Smooth muscle cell of the brain vasculature (primary cell): ENCODE data around the gene DDC.
"Not testable (repeated sequence)": the region's sequence is repeated elsewhere in the genome, so short reads cannot be mapped to it uniquely, and the experiment has no call there.

Experiments used
- DNase-seq: peaks from one replicate; pipeline ENCODE4 v3.0.0-alpha.2; 2012; ENCODE audit warnings: low read depth, low spot score

The DDC gene

DNA sequence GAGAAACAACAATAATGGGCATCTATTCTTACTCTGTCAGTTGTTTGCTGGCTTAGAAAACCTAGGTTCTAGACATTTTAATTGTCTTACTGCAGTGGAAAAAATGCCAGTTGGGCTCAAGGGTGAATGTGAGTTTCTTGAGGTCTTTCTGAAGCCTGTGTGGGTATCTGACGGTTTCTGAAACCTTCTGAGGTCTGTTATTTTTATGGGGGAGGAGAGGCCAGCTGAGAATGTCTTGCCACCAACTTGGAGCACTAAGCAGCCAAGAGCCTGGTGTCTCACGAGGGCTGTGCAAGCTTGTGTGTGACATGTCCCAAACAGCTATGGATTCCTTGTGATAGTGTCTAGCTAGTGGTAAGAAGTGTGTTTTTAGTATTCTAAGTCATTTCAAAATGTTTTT, 24.2 kb upstream of the DDC start:
- DNase-seq: no peak

GRCh38 chr7:50588937-50589336, 23.7 kb upstream of the DDC start:
- no peak for DNase-seq

DNA sequence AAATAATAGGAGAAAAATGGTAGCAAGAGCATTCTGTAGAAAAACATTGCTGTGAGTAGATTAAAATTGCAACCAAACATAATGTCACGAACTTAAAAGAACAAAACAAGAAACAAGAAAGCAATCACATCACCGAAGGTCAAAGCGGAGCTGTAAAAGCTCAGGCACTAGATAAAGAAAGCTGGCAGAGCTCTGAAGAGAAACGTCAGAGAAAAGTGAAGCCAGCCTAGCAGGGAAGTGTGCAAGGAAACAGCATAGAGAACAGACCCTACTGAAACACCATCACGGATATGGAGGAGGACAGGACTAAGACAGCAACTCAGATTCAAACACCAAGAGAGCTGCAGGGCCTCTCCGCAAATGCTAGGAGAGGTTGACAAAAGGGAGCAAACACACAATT, 22.5 kb upstream of the DDC start:
- DNase-seq: no peak

GRCh38 chr7:50584793-50585408, 19.7 kb upstream of the DDC start:
- no peak for DNase-seq

GRCh38 chr7:50584386-50584785, 19.2 kb upstream of the DDC start:
- no peak for DNase-seq

DNA sequence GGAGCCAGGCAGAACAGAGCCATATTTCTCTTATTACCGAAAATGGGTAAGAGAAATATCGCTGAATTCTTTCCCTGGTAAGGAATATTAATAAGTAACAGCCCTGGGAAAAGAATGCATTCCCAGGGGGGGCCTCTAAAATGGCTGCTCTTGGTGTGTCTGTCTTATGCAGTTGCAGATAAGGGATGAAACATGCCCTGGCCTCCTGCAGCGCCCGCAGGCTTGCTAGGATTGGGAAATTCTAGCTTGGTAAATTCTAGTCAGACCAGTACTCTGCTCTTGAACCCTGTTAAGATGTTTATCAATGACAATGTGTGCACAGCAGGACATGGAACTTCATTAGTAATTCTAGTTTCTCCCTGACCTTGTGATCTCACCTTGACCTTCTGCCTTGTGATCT, 18.1 kb upstream of the DDC start:
- not testable (repeated sequence) for DNase-seq

DNA sequence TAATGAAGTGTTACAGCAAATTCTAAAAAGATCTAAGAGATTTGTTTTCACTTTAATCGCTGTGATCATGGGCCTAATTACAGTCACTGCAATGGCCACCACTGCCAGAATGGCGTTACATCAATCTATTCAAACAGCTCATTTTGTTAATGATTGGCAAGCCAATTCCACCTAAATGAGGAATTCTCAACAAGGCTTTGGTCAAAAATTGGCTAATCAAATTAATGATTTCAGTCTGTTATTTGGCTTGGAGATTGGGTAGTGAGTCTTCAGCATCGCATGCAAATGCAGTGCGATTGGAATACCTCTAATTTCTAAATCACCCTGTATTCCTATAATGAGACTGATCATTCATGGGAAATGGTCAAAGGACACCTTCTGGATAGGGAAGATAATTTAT, 17.1 kb upstream of the DDC start:
- not testable (repeated sequence) for DNase-seq

- DNase-seq: not testable (repeated sequence)
Observed at GRCh38 chr7:50580666-50581065, 15.5 kb upstream of the DDC start.

GRCh38 chr7:50580057-50580456, 14.9 kb upstream of the DDC start:
- no peak for DNase-seq

DNA sequence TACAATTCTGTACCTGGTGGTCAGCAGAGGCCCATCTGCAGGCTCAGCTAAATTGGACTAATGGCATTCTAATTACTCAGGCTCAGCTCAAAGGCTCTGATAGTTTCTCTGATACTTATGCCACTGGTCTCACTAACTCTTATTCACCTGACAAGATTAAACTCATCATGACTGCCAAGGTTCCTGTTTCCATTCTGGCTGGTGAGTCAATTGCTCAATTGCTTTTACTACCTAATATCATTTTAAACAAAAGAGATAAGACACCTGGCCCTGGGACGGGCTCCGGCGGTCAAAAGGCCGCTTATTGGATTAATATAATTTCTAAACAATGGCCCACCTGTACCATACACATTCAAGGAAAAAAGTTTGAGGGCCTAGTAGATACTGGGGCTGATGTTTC, 12.9 kb upstream of the DDC start:
- DNase-seq: not testable (repeated sequence)

- DNase-seq: no peak
Observed at GRCh38 chr7:50577569-50577968, 12.4 kb upstream of the DDC start.

DNA sequence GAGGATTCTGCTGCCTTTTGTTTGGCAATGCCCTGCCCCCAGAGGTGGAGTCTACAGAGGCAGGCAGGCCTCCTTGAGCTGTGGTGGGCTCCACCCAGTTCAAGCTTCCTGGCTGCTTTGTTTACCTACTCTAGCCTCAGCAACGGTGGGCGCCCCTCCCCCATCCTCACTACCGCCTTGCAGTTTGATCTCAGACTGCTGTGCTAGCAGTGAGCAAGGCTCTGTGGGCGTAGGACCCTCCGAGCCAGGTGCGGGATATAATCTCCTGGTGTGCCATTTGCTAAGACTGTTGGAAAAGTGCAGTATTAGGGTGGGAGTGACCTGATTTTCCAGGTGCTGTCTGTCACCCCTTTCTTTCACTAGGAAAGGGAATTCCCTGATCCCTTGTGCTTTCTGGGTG, 11.2 kb upstream of the DDC start:
- DNase-seq: not testable (repeated sequence)

GRCh38 chr7:50567715-50568261, 2.6 kb upstream of the DDC start:
- no peak for DNase-seq

DNA sequence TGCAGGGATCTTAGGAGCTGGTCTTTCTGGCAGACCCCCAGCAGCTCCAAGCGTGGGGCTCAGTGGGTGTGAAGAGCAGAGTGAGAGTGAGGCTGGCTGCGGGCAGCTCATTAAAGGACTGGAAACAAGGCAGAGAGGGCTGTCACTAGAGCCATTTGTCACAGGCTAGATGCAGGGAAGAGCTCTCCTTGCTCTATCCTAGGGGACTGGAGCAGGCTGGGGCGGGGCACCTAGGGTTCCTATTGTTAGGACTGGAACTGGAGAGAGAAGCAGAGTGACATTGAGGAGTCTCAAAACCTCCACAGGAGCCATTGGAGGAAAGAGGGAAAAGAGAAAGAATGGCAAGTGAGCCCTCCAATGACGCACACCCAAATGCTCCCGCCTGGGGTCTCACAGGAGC, 772 bp upstream of the DDC start:
- DNase-seq: no peak

DNA sequence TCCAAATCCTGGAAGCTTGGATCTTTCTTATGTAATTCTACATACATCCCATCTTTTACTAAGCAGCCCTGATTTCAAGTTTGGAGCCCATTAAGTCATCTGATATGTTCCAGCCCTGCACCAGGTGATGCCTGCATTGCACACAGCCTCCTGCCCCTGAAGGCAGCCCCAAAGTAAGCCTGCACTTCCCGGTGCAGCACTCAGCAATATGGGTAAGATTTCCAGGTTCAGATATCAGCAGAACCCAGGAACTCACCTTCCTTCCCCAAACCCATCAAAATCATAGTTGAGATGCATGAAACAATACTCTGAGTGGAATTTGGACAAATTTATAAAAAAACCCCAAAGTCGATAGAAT, 333 bp upstream of the DDC start:
- no peak for DNase-seq

- no peak for DNase-seq
Observed at GRCh38 chr7:50564171-50564570, 1.0 kb downstream of the DDC start.

DNA sequence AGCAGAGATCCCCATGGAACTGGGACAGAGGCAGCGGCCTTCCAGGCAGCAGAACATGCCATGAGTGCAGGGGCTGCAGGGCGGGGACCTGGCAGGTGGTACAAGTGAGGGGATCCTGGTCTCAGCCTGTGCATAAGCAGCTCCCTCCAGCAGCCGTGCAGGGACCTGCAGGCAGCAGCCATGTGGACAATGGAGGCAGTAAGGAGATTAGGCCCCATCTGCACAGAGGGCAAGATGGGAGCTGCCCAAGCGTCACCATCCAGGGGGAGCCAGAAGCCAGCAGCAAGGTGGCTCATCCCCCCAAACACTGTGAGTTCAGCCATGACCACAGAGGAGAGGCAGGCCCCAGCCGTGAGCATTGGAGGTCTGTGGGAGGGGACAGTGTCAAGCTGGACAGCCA, 3.1 kb downstream of the DDC start:
- no peak for DNase-seq

DNA sequence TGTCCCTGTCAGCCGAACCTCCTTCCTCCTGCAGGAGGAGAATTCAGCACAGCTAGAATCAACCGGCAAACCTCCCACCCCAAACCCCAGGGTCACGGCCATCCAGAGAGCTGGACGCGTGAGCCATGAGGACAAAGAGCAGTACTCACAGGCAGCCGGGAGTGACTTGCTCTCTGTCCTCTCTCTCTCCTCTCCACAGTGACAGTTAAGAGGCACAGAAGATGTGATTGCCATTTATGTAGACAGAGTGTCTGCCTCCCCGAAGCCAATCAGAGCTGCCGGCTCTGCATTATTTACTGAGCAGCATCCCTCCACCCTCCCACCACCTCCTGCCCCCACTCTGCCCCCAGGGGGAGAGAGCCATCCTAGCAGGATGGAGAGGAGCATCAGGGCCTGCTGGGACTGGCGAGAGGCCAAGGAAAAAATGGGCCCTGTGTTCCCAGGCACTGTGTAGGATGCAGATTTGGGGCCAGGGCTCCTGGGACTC, 4.3 kb downstream of the DDC start:
- no peak for DNase-seq

DNA sequence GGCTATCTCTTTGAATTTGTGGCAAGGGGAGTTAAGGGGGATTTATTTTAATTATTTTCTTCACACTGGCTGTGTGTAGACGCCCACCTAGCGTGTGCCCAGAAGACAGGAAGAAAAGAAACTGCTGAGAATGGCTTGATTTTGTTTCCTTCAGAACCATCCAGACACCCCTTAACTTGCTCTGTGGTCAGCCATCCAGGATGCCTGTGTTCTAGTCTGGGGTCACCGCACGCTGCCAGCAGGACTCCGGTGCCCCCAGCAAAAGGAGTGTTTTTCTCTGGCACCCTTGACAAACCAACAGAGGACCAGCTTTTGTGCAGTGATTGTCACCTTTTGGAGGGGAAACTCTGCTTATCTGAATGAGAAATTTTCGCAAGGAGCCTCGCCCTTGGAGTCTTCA, 5.3 kb downstream of the DDC start:
- no peak for DNase-seq

DNA sequence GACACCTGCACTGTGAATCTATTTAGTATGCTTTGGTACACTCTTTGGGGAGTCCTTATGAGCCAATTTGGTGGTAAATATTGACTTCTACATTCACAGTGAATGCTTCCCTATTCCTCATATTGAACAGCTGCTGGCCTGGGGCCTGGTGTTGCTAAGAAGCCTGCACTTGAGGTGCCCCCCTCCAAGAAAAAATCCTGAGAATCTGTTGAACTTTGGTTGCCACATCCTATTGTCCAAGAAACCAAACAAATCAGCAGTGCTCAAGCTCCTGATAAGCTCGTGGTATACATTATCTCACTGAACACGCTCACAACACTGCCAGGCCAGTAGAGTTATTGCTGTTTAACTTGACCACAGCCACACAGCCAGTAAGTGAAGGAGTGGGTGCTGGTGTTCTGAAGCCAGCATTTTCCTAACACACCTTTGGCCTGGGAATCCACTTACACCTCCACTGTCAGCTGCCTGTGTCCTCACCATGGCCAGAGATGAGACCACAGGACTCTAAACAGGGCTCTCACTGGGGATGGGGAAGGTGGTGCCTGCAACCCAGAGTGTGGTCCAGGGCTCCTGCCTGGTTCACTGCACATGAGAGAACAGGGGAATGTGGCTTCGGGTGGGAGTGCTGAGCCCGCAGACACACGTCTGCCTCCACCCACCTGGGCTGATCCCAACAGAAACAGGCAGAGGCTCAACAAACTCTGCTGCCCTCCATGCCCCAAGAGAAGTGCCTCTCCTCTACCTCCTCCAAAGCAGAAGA, 6.7 kb downstream of the DDC start:
- no peak for DNase-seq

- DNase-seq: no peak
Observed at GRCh38 chr7:50557099-50557498, 8.1 kb downstream of the DDC start.

- no peak for DNase-seq
Observed at GRCh38 chr7:50556247-50556991, 8.8 kb downstream of the DDC start.
